GM13977 (cell line): ENCODE measurements around the gene MRPL24.

Source experiments
- DNase-seq: peaks from one replicate; pipeline ENCODE4 v3.0.0; 2012; ENCODE audit warnings: low spot score
- in situ Hi-C: fragments of 300-500 bp; cut with MboI; formaldehyde crosslinking; loops from one replicate; pipeline ENCODE4 v1.12.0; 2022; ENCODE audit warnings: low sequenced_read_pairs, low pct_unique_long_range_greater_than_20kb, mixed read lengths, inconsistent platforms; ENCODE audit not compliant: unreplicated experiment
- TF ChIP-seq, protein P1 (sequence below): IDR thresholded peaks from 2 replicates; pipeline ENCODE4 v1.5.1; 2012; ENCODE audit warnings: mild to moderate bottlenecking, control low read depth; ENCODE audit not compliant: insufficient read depth; ENCODE audit errors: extremely low read depth, missing control alignments

Gene MRPL24

DNA sequence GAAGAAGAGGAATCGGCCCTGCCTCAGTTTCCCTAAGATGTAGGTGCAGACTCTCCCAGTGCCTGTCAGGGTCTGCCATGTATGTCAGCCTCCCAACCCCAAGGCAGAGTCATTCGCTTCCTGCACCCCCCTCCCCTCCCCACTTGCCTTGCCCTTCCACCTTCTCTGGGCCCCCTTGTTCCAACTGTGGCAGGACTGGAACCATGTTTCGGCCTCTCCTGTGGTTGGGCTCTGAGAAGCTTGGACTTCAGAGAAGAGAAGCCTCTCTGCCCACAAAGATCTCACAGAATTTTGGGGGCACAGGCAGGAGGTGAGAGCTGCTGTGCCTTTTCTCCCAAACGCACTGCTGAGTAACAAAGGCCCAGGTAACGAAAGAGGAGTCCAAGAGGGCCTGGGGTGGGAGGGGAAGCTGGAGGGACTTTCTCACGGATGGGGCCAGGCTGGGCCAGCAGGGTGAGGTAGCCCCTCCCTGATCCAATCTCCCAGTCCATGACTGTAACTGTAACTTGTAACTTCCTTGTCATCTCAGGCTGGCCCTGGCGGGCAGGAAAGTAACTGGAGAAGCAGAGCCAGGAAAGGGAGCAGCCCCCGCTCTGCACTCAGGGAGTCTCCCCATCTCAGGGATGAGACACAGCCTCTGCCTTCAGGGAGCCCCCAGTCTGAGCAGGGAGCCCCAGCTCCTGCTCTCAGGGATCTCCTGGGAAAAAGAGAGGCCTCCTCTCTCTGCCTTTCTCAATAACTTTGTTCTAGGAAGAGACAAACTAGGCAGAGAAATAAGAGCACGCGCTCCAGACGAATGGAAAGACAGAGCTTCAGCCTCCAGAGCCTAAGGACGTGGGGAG lies 46.8 kb downstream of the MRPL24 start:
- in situ Hi-C loops = no loop called here
- no peak for DNase-seq
- TF ChIP-seq, protein P1, sequence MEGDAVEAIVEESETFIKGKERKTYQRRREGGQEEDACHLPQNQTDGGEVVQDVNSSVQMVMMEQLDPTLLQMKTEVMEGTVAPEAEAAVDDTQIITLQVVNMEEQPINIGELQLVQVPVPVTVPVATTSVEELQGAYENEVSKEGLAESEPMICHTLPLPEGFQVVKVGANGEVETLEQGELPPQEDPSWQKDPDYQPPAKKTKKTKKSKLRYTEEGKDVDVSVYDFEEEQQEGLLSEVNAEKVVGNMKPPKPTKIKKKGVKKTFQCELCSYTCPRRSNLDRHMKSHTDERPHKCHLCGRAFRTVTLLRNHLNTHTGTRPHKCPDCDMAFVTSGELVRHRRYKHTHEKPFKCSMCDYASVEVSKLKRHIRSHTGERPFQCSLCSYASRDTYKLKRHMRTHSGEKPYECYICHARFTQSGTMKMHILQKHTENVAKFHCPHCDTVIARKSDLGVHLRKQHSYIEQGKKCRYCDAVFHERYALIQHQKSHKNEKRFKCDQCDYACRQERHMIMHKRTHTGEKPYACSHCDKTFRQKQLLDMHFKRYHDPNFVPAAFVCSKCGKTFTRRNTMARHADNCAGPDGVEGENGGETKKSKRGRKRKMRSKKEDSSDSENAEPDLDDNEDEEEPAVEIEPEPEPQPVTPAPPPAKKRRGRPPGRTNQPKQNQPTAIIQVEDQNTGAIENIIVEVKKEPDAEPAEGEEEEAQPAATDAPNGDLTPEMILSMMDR = no peak

DNA sequence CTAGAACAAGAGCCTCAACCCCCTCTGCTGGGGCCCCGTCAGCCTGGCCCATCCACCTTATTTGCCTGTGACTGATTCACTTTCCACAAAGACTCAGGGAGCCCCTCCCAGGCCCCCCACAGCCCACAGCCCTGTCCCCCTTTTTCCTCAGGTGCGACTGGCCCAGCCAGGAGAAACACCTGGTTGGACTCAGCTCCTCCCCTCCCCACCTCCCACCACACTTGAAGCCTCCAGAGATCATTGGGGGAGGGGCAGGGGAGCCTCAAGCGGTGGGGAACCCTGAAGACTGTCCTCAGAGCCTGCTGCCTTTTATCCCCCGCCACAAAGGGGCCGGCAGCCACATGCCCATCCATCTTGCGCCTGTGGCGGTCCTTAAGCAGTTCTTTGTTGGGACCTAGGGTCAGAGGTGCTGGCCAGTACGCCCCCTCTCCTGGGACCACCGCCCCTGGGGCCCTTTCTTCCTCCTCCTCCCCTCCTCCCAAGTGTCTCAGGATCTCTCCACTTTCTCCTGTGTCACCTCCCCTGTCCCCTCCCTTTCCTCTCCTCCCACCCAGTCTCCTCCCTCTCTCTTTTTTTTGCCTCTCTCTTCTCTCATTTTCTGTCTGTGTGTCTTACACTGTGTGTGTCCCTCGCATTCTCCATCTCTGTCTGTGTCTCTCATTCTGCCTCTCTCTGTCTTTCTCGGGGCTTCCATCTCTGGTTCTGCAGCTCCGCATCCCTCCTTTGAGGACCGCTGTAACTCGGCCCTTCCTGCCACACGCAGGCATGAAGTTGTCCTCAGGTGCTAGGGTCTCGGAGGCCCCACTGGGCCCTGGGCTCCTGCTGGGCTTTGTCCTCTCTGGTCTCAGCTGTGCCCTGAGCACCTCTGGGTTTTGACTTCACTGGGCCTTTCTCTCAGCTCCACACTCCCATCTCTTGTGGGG lies 47.7 kb downstream of the MRPL24 start:
- no peak for DNase-seq
- in situ Hi-C loops = no loop called here
- TF ChIP-seq, protein P1 = no peak

DNA sequence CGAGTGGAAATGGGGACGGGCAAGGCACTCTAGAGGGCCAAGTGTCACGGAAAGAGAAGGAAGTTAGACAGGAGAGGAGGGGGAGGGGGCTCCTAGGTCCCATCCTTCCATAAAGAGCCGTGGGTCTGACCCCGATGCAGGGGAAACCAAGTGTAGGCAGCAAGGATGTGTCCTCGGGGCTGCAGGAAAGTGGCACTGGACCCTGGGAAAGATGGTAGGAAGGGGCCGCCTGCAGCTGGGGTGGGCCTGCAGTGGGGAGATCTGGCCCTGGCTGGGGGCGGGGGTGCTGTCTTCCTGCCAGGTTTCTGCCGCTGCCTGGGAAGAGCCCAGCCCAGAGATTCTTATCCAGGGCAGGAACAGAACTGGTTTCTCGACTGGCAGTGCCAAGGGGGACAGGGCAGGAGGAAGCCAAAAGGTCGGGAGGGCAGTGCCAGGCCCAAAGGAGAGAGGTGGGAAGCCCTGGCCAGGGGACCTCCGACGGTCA lies 48.4 kb downstream of the MRPL24 start:
- DNase-seq = no peak
- TF ChIP-seq, protein P1 = no peak
- in situ Hi-C loops = no loop called here

DNA sequence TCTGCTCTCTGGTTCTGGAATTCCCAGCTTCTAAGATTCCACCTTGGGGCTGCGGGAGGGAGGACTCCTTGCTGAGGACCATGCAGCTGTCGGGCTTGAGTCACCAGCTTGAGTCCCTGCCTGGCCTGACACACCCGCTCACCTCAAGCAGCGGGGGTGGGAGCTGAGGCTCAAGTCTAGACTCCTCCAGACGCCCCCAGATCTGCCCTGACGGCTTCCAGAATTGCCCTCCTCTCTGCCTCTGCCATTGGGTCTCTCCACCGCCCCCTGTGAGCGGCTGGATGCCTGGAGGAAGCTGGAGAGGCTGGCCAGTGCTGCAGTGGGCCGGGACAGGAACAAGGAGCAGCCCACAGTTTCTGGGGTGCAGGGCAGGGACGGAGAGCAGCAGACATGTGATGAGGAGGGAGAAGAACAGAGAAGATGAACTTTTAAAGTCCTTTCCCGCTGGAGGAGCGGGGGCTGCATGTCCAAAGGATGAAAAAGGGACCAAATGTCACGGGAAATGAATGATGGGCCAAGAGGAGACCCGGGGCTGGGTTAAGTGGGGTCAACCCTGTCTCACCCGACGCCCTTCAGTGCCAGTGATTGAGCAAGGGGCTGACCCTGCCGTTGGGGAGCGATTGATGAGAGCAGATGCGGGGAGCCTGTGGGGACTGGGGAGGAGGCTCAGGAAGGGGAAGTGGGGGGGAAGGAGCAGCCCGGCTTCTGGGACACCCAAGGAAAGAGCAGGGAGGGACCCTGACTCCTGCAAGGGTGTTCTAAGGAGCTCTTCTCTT lies 49.0 kb downstream of the MRPL24 start:
- in situ Hi-C loops = no loop called here
- TF ChIP-seq, protein P1 = no peak
- no peak for DNase-seq

DNA sequence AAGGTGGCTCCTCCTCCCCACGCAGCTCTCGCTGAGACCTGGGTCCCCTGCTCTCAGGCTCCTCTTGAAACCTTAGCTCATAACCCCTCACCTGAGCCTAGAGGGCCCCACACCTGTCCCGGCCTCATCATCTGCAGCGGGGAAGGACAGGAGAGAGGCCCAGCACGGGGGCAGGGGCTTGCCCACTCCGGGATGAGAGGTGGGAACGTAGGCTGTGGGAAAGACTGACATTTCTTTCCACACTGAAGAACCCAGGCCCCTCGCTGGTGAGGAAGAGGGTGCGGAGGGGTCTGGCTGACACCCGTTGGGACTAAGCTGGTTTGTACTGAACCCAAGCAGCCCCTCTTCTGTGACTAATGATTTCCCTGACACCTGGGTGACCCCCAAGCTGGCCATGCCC lies 49.7 kb downstream of the MRPL24 start:
- TF ChIP-seq, protein P1 = no peak
- in situ Hi-C loops = no loop called here
- DNase-seq = no peak

DNA sequence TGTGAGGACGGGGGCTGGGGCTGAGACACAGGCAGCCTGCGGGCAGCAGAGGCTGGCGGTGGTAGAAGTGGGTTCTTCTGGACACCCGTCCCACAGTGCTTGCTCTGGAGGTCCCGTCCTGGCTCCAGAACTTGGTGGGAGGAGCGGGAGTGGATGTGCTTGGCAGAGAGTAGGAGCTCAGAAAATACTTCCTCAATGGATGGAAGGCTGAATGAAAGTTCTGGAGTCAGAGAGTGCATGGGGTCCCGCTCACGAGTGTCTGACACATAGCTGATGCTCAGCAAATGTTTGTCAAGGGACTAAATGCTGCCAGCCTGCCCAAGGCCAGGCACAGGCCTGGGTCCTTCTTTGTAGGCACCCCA lies 50.2 kb downstream of the MRPL24 start:
- no peak for DNase-seq
- TF ChIP-seq, protein P1 = no peak
- in situ Hi-C loops = no loop called here
